Endothelial cell of umbilical vein (primary cell): ENCODE measurements around the gene UBE2L3. TPM values are rescaled to one million over a fixed set of nuclear protein-coding genes. Genes with fewer than 3 reads are reported as not detected.
"Not testable (repeated sequence)": the region's sequence is repeated elsewhere in the genome, so short reads cannot be mapped to it uniquely, and the experiment has no call there.

Experiments used
- BruUV-seq: library from RNA; stranded (reverse); fragments of 400-500 nt; replicated peaks from 2 replicates; lab custom pipeline; 2021; lab: Mats Ljungman, UMichigan
- CTCF ChIA-PET: fragments of 300-600, 350-600 bp; sonication (Branson Sonifier 250); formaldehyde crosslinking; loops from one replicate; lab custom pipeline; 2021; ENCODE audit warnings: antibody characterized with exemption, inconsistent platforms; lab: Charles Lee
- POLR2A ChIA-PET: fragments of 300-600, 350-600 bp; sonication (Branson Sonifier 250); formaldehyde crosslinking; loops from one replicate; lab custom pipeline; 2021; ENCODE audit warnings: antibody characterized with exemption, inconsistent platforms; lab: Charles Lee
- DNase-seq: peaks from one replicate; pipeline ENCODE4 v3.0.0-alpha.2; 2011; ENCODE audit warnings: low read depth, low spot score
- FAIRE-seq: peaks from 2 replicates; lab custom pipeline; 2011; peaks lifted over from hg19 to GRCh38; lab: Jason Lieb, UNC
- H2AFZ ChIP-seq: 2 replicates; pipeline ENCODE4 v1.6.0; 2012; ENCODE audit warnings: low read depth, low read length, control low read depth, inconsistent platforms
- H3K27ac ChIP-seq: 2 replicates; pipeline ENCODE4 v1.5.1; 2011; ENCODE audit warnings: low read depth, mild to moderate bottlenecking, control low read depth, low read length, moderate library complexity; ENCODE audit not compliant: insufficient read depth
- H3K27me3 ChIP-seq, 2 experiments: 2 replicates each; pipeline versions ENCODE4 v1.6.0 to v1.6.1; 2011; ENCODE audit warnings: low read length in 2 of 2, mixed read lengths in 1 of 2; ENCODE audit not compliant: control insufficient read depth in 2 of 2, insufficient read depth in 2 of 2
- H3K36me3 ChIP-seq, 2 experiments: 2 replicates in 1 of 2; 3 replicates in 1 of 2; pipeline ENCODE4 v1.5.1; 2011; ENCODE audit warnings: low read length in 2 of 2, mild to moderate bottlenecking in 1 of 2, moderate library complexity in 1 of 2; ENCODE audit not compliant: control insufficient read depth in 2 of 2, insufficient read depth in 2 of 2; ENCODE audit errors: extremely low read depth in 1 of 2
- H3K4me1 ChIP-seq: 3 replicates; pipeline ENCODE4 v1.5.1; 2011; ENCODE audit warnings: mild to moderate bottlenecking, low read length; ENCODE audit not compliant: control insufficient read depth, insufficient read depth; ENCODE audit errors: extremely low read depth
- H3K4me2 ChIP-seq: 2 replicates; pipeline ENCODE4 v1.6.1; 2011; ENCODE audit warnings: low read length, control low read depth, mixed read lengths; ENCODE audit not compliant: insufficient read depth
- H3K4me3 ChIP-seq, 3 experiments: fragments of 200-600 bp in 1 of 3; sonication (generic), shearing (Covaris generic) in 1 of 3; replicated peaks in 1 of 3; 2 replicates each; pipeline ENCODE4 v1.5.1; 2011 to 2016; ENCODE audit warnings: control low read depth in 3 of 3, low read length in 3 of 3, mild to moderate bottlenecking in 2 of 3, inconsistent platforms in 1 of 3, low read depth in 1 of 3, moderate library complexity in 1 of 3; ENCODE audit not compliant: insufficient read depth in 1 of 3
- H3K79me2 ChIP-seq: 2 replicates; pipeline ENCODE4 v1.6.0; 2012; ENCODE audit warnings: low read length, inconsistent platforms; ENCODE audit not compliant: control insufficient read depth, insufficient read depth
- H3K9ac ChIP-seq: replicated peaks from 2 replicates; pipeline ENCODE3; 2011; ENCODE audit warnings: low read length, control low read depth; ENCODE audit not compliant: insufficient read depth; ENCODE audit errors: extremely low read depth
- H3K9me1 ChIP-seq: replicated peaks from 3 replicates; pipeline ENCODE4 v1.6.0; 2011; ENCODE audit warnings: mild to moderate bottlenecking, low read length; ENCODE audit not compliant: control insufficient read depth, insufficient read depth; ENCODE audit errors: extremely low read depth
- H3K9me3 ChIP-seq: replicated peaks from 2 replicates; pipeline ENCODE4 v1.5.1; 2012; ENCODE audit warnings: low read length, inconsistent platforms; ENCODE audit not compliant: control insufficient read depth, insufficient read depth
- H4K20me1 ChIP-seq: replicated peaks from 2 replicates; pipeline ENCODE3; 2011; ENCODE audit warnings: mild to moderate bottlenecking, low read length; ENCODE audit not compliant: control insufficient read depth, insufficient read depth; ENCODE audit errors: extremely low read depth
- dilution Hi-C: fragments of 300-500 bp; cut with MboI; formaldehyde crosslinking; loops from one replicate; pipeline ENCODE4 v1.15.0; 2019; ENCODE audit warnings: low sequenced_read_pairs; ENCODE audit not compliant: extremely low pct_ligation_motif_present
- intact Hi-C: fragments of 100-400 bp; cut with micrococcal nuclease; formaldehyde crosslinking; loops from one replicate; pipeline ENCODE4 v1.10.0; 2022
- polyA plus RNA-seq, 4 experiments: library from polyadenylated mRNA; depleted of rRNA in 3 of 4; stranded (reverse) in 3 of 4; unstranded in 1 of 4; fragments of >200 nt; gene quantifications; 2 replicates each; pipeline versions ENCODE4 v1.2.1 to v1.2.3, GENCODE V29; 2011 to 2012; ENCODE audit warnings: missing spikeins in 1 of 4
- total RNA-seq: library from RNA; stranded (reverse); gene quantifications from 2 replicates; pipeline ENCODE4 v1.2.3, GENCODE V29; 2021

The UBE2L3 gene
- total and polyA plus RNA-seq, 2 donors (not counting 3 experiments of a cell fraction or from before 2014, with no cell fraction given): 66.0 to 83.5 TPM

DNA sequence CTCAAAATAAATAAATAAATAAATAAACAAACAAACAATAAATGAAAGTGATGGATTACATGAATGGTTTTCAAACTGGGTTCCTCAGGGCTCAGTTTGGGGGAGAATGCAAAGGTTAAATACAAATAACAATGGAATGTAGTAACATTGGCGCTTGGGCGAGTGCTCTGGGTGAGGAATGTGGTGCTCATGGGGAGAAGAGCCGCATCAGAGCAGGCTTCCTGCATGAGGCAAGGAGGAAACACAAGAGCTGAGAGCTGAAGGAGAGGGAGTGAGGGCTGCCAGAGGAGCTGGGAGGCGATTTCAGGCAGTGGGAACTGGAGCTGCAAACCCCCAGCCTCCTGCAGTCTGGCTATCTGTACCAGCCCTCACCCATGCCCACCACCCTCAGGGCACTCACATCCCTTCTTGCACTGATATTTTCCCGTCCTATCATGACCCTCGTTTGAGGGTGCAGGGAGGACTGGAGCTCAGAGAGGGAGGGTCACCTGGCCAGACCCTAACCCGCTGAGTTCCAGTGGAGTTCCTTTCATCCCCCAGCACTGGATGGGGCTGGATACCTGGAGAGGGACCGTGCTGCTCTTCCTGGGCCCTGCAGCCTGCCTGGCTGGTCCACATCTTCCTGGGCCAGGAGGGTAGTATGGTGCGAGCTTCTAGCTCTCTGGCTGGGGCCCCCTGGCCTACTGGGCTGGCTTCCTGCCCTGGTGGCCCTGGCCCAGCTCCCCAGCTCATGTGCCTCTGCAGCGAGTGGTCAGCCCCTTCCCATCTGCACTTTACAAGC lies 8.0 kb upstream of the UBE2L3 start:
- H3K27ac ChIP-seq, H3K4me3 ChIP-seq, H4K20me1 ChIP-seq, intact Hi-C loops, H3K4me1 ChIP-seq, H3K36me3 ChIP-seq, H3K4me2 ChIP-seq, H3K79me2 ChIP-seq, H2AFZ ChIP-seq, H3K9me3 ChIP-seq, FAIRE-seq, CTCF ChIA-PET, DNase-seq, BruUV-seq, H3K9me1 ChIP-seq, H3K27me3 ChIP-seq, POLR2A ChIA-PET, dilution Hi-C loops, H3K9ac ChIP-seq: not testable (repeated sequence)

DNA sequence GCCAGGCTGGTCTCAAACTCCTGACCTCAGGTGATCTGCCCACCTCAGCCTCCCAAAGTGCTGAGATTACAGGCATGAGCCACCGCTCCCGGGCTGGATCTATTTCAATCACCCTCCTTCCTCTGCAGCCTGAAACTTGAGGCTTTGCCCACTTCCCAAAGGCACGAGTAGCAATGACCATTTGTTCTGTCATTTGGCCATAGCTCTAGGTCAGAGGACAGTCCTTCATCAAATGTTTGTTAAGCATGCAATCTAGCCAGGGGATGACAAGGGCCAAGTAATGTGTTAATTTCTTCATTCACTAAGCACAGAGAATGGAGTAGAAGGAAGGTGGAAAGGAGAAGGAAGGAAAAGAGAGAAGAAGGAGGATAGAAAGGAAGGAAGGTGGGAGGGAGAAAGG lies 6.9 kb upstream of the UBE2L3 start:
- POLR2A ChIA-PET, CTCF ChIA-PET, BruUV-seq, H3K4me2 ChIP-seq, H3K27me3 ChIP-seq, H3K4me3 ChIP-seq, H3K27ac ChIP-seq, H3K9ac ChIP-seq, dilution Hi-C loops, H3K79me2 ChIP-seq, H3K36me3 ChIP-seq, H4K20me1 ChIP-seq, H3K9me3 ChIP-seq, FAIRE-seq, DNase-seq, H2AFZ ChIP-seq, intact Hi-C loops, H3K4me1 ChIP-seq, H3K9me1 ChIP-seq: not testable (repeated sequence)
